ENCODE measurements around the gene PTCHD4. TPM values are rescaled to one million over a fixed set of nuclear protein-coding genes. Genes with fewer than 3 reads are reported as not detected.
"Not testable (repeated sequence)": the region's sequence is repeated elsewhere in the genome, so short reads cannot be mapped to it uniquely, and the experiment has no call there.

PTCHD4 gene
- total RNA-seq (2014; rRNA removed; shearing (Covaris generic)): not detected in 2 replicates

- no peak for DNase-seq (ENCODE audit: low read depth)
Measured at GRCh38 chr6:48111143-48111506, at the start of gene PTCHD4. Gene PTCHD4, minus strand, starts transcription at chr6:48111197. Its CDS starts 42,240 bp downstream, at chr6:48068957.

- DNase-seq (ENCODE audit: low read depth): no peak
Measured at GRCh38 chr6:48151142-48151541, 40.1 kb upstream of the PTCHD4 start.

DNA sequence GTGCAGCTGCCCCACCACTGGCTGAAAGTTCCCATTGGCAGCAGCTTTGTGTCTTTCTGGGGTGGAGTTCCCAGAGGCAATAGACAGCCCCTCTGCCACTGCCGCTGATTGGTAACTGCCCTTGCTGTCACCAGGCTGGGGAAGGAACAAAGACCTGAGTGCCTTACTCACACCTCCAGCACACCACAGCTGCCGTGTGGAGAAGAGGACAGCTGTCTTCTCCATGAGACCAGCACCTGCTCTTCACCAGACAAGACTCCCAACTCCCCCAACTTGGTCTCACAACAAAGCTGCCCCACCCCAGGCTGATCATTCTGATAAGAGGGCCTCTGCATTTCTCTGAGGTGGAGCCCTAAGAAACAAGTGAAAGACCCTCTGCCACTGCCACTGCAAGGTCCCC is 39.7 kb upstream of the PTCHD4 start:
- DNase-seq (ENCODE audit: low read depth): no peak

GRCh38 chr6:48147051-48147450 is 36.1 kb upstream of the PTCHD4 start:
- DNase-seq (ENCODE audit: low read depth): no peak

- DNase-seq (ENCODE audit: low read depth): no peak
Measured at GRCh38 chr6:48144021-48144420, 33.0 kb upstream of the PTCHD4 start.

DNA sequence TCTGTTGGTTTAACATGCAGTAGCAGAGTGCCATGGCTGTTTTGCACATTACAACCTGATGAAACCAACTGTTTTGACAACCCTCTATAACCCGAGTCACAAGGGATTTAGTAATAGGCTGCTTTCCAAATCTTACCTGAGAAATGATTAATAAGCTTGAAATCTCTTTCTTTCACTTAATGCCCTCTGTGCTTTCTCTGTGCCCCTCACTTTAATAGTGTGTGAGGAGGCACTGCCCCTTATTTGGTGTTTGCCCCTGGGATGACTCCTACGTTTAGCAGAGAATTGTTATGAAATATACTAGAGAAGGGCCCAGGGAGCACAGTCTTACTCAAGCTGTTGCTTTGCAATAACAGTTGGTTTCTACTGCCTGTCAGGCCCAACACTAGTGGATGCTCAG is 31.0 kb upstream of the PTCHD4 start:
- no peak for DNase-seq (ENCODE audit: low read depth)

DNA sequence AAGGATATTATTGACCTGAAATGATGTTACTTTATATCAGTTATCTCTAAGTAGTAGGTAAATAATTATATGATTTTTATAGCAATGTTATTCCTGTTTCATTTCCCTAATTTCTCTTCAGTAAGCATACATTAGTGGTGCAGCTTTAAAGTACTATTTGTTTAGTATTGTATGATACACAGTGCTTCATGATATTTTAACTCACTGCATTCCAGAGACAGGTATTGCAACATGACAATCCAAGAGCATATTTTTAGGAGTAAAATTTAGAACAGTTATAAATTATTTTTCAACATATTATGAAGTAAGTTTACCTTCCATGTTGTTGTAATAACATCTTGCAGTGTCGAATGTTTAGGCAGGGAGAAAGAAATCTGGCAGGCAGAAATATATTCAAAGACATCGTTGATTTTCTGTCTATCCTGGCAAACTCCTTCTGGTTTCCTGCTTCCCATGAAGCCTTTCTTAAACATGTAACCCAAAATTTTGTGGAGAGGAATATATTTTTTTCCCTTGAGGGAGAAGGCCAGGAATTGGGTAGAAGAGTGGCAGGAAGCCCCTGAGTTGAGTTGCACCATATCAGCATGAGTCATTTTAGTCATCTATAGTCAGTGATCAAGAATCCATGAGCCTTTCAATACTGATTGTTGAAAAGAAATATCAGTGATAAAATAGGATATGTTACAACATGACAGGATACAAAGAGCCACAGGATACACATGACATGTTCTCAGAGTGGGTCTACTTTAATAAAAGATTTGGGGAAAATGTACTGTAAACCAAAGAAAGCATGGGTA is 29.0 kb upstream of the PTCHD4 start:
- no peak for DNase-seq (ENCODE audit: low read depth)

- no peak for DNase-seq (ENCODE audit: low read depth)
Measured at GRCh38 chr6:48136856-48137255, 25.9 kb upstream of the PTCHD4 start.

DNA sequence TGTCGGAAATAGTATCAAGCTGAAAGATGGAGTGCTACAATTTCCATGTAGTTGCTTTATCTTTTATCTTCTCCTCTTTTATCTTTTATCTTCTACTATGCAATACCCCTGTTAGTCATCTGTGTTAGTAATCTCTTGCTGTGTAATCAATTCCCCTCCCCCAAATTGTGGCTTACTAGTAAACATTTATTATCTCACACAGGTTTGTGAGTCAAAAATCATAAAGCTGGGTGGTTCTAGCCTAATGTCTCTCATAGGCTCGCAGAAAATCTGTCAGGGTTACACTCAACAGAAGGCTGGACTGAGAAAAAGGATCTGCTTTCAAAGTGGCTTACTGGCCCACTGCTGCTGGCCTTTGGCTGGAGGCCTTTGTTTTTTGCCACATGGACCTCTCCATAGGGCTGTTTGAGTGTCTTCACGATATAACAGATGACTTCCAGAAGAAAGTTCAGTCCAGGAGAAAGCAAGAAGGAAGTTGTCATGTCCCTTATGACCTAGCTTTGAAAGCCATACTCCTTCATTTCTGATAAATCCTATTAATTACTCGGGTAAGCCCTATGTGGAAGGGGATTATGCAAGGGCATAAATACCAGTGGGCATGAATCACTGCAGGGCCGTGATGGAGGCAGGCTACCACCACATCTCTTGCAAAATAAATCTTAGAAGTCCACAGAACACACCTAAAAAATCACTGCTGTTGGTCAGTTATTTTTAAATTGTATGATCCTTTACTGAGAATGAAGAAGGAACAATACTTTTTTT is 24.5 kb upstream of the PTCHD4 start:
- DNase-seq (ENCODE audit: low read depth): peak; percentile 18

DNA sequence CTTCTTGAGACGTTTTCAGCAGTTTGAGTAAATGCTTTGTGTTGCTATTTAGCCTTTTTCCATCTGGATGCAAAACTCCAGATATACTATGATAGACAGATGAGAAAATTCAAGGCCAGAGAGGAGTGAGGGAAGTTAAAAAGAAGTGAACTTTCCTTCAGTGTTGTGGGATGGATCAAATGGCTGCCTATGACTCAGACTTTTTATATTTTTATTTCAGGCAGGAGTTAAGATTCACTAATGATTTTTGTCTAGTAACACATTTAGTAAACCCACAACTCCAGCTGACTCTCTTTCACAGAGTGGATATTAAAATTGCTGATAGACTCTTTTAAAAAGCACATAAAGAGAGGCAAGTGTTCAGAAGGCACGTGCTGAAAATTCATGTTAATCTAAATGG is 23.2 kb upstream of the PTCHD4 start:
- no peak for DNase-seq (ENCODE audit: low read depth)

DNA sequence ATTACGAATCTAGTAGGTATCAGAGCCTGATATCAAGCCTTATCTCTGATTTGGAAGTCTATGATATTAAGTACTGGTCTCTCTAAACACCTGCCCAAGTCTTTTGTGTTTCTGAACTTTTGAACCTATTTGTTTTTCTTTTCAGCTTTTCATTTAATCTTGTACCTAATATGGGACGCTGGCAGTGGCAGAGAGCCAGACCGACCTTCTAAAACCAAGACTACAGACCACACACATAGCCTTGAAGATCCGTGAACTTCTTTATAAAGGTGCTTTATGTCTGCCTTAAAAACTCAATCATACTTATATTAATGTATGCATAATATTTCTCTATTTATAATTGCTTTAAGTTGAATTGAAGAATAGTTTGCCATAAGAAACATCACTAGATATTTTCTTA is 12.6 kb upstream of the PTCHD4 start:
- no peak for DNase-seq (ENCODE audit: low read depth)

- DNase-seq (ENCODE audit: low read depth): not testable (repeated sequence)
Measured at GRCh38 chr6:48121983-48122749, 11.2 kb upstream of the PTCHD4 start.

- DNase-seq (ENCODE audit: low read depth): no peak
Measured at GRCh38 chr6:48116699-48117645, 6.0 kb upstream of the PTCHD4 start.

GRCh38 chr6:48113130-48113529 is 2.1 kb upstream of the PTCHD4 start:
- no peak for DNase-seq (ENCODE audit: low read depth)

GRCh38 chr6:48111575-48111974 is 578 bp upstream of the PTCHD4 start:
- DNase-seq (ENCODE audit: low read depth): no peak

DNA sequence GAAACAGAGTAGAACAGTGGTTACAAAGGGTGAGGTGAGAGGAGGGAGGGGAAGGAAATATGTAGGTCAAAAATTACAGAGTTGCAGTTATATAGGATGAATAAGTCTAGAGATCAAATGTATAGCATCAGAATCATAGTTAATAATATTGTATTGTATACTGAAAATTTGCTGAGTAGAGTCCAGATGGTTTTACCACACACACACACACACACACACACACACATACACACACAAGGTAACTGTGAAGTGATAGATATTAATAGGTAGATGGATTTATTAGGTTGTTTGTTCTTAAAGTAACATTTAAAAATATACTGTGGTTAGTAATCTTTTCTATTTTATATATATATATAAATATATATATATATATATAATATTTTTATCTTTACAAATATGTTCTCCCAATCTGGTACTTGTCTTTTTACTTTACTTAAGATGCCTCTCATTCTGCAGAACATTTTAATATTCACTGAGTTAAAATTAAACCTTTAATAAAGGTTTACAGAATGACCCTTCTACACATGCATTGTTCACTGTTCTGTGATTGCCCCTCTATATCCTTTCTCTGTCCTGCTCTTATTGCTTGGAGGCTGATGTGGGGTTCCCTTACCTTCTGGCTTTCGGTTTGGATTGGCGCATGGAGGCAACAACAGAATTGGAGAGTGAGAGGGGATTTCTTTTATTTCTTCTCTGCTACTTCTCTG is 408 bp downstream of the PTCHD4 start:
- no peak for DNase-seq (ENCODE audit: low read depth)

DNA sequence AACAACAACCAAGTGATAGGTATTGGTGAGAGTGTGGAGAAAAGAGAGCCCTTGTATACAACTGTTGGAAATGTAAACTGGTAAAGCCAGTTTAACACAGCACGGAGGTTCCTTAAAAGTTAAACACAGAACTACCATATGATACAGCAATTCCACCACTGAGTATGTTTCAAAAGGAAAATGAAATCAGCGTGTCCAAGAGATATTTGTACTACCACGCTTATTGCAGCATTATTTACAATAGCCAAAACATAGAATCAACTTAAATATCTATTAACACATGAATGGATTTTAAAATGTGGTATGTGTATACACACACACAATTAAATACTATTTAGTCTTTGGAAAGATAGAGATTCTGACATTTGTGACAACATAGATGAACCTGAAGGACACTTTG is 1.1 kb downstream of the PTCHD4 start:
- DNase-seq (ENCODE audit: low read depth): no peak

- not testable (repeated sequence) for DNase-seq (ENCODE audit: low read depth)
Measured at GRCh38 chr6:48102476-48103195, 8.4 kb downstream of the PTCHD4 start.

DNA sequence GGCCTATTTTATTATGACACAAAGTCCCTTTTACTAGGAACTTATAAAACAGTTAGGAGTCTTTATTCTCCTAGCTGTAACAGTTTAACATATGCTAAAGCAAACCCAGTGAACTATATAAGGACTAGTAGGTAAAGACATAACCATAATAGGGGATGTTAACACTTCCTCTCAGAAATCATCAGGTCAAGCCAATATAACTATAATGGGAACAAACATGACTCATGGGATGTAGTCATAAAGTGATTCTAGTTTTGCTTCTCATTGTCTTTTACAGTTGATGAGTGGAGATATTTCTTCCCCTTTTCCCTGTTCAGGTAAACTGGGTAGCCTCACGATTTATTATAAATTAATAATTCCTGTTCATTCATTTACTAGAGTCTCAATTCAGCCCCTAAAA is 9.7 kb downstream of the PTCHD4 start:
- no peak for DNase-seq (ENCODE audit: low read depth)

GRCh38 chr6:48100588-48100895 is 10.5 kb downstream of the PTCHD4 start:
- DNase-seq (ENCODE audit: low read depth): no peak
